Stimulated activated effector memory CD8-positive, alpha-beta T cell treated with anti-CD3 and anti-CD28 coated beads, Interleukin-12 subunit alpha, Interleukin-12 subunit beta, amount 100 ng/mL, for 72 hours (primary cell): ENCODE measurements around the gene DHX58.
"Not testable (repeated sequence)": the region's sequence is repeated elsewhere in the genome, so short reads cannot be mapped to it uniquely, and the experiment has no call there.

Experiments
- ATAC-seq: fragments of 150-1000 bp; cut with Tn5 transposase; 2 replicates; pipeline ENCODE4 v1.10.0; 2021
- DNase-seq, 2 donors: peaks; one replicate each; pipeline ENCODE4 v3.0.0; 2021 to 2022; ENCODE audit warnings: low spot score in 2 of 2
- H3K27ac Mint-ChIP-seq: one replicate; pipeline ENCODE4 v1.8.0; 2022; ENCODE audit warnings: mild to moderate bottlenecking, mixed read lengths
- H3K36me3 Mint-ChIP-seq: one replicate; pipeline ENCODE4 v1.8.0; 2022; ENCODE audit warnings: mild to moderate bottlenecking, mixed read lengths
- H3K4me1 Mint-ChIP-seq: one replicate; pipeline ENCODE4 v1.8.0; 2022; ENCODE audit warnings: mixed read lengths
- H3K4me3 Mint-ChIP-seq: one replicate; pipeline ENCODE4 v1.8.0; 2022; ENCODE audit warnings: mild to moderate bottlenecking, mixed read lengths
- H3K9me3 Mint-ChIP-seq: one replicate; pipeline ENCODE4 v1.8.0; 2022; ENCODE audit warnings: mixed read lengths

The DHX58 gene

DNA sequence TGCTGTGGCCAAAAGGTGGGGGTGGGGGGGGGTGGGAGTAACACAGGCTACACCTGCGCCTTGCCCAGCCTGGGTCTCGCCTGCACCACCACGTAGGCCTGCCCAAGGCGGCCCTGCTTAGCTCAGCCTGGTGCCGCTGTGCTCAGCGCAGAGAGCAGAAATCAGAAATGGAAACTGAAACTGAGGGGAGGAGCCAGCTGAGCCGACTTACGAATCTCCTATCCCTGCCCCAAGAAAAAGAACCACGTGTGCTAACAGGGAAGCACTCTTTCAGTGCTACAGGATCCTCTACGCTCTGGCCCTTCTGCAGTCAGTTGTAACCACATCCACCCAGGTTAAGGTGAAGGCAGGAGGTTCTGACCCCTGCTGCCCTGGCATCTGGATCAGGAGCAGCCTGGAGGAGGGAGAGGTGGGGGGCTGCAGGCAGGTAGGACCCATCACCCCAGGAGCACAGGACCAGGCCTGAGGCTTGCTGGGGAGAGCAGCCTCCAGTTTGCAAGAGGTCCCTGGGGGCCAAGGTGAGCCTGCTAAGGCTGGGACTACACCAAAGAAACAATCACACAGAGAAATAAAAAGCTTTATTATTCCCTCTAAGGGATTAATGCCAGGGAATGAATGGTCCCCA, at the start of gene DHX58:
TSS of gene DHX58 (minus strand) at position 163 of the 625 bp plus-strand sequence. CDS start 822 bp downstream, outside the sequence.
- peaks cover 59% of the 10 kb centered on the region for H3K4me1 Mint-ChIP-seq
- peak; percentile 49 to 84 for DNase-seq
- peak within 1 kb of the TSS; percentile 82 for H3K4me3 Mint-ChIP-seq
- H3K9me3 Mint-ChIP-seq: no peaks in the 10 kb centered on the region
- H3K27ac Mint-ChIP-seq: peak within 1 kb of the TSS; percentile 96
- peaks cover 32% of the 10 kb centered on the region for H3K36me3 Mint-ChIP-seq
- ATAC-seq: peak; percentile 88

DNA sequence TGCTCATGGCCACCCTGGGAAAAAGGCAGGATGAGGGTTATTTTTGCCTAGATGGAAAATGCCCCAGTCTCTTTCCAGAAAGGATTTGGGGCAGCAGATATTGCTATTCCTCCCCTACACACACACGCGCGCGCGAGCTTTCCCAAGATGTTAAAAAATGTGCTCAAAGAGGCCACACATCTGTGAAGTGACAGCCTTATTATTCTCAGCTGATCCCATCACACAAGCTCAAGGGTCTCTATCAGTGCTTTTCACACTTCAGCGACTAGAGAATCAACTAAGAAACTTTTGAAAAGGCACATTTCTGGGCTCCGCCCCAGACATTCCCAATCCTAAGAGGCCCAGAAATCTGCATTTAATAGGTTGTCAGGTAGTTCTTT, 48.0 kb upstream of the DHX58 start:
- Mint-ChIP-seq H3K4me3 (no peak overlapping the region), H3K9me3 (no peaks in the 10 kb centered on the region), H3K4me1 (peaks cover 16% of the 10 kb centered on the region), H3K27ac (no peak overlapping the region), H3K36me3 (no peaks in the 10 kb centered on the region)
- DNase-seq (no peak), ATAC-seq (no peak)

DNA sequence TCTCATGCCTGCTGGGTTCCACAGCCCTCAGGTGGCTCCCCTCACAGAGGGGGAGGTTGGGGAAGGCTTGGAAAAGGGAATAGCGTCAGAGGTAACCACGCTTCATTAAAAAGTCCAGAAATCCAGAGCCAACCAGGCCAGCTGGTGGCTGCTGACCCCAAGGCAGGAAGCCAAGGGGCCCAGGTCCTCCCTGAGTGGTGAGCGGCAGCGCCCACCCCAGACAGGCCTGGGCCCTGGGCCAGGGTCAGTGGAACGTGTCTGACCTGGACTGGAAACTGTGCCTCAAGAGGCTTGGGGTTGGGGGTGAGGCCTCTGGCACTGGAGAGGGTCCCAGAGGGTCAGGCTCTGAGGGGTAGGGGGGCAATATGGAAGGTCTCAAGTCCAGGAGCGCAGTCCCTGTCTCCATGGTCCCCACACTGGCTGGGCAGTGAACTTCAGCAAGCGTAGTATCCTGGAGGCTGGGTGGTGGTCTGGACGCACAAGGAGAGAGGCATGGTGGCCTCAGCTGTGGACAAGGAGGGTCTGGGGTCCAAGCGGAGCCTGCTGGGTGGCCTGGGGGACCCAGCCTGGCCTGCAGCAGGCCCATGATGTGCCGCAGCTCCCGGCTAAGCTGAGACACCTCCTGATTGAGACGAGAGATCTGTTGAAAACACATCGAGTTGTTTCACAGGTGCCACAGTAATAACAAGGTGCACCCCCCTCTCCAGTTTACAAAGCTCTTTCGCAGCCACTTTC, 47.4 kb upstream of the DHX58 start:
- DNase-seq (no peak), ATAC-seq (no peak)
- Mint-ChIP-seq H3K4me3 (no peak overlapping the region), H3K27ac (no peak overlapping the region), H3K36me3 (no peaks in the 10 kb centered on the region), H3K9me3 (no peaks in the 10 kb centered on the region), H3K4me1 (peaks cover 16% of the 10 kb centered on the region)

DNA sequence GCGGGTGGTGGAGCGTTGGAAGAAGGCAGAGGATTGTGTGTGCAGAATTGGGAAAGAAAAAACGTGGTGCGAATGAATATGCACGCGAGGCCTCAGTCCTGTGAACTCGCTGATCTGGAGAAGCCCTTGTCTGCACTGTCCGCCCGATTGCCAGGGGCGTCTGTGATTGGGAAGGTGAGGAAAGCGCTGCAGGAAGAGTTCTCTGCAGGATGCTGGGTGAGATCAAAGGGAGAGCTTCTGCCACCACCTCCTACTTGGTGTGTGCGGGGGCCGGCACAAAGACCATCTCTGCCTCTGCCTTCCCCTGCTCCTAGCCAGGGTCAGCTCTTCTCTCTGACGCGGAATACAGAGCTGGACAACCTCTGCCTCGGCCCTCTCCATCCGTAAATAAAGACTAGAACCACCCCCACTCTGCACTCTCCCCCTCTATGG, 43.1 kb upstream of the DHX58 start:
- no peak for ATAC-seq
- Mint-ChIP-seq H3K27ac (peak overlapping the region; percentile 95), H3K9me3 (no peaks in the 10 kb centered on the region), H3K4me1 (peaks cover 35% of the 10 kb centered on the region), H3K36me3 (peaks cover 18% of the 10 kb centered on the region), H3K4me3 (peak overlapping the region; percentile 92)
- DNase-seq: no peak

DNA sequence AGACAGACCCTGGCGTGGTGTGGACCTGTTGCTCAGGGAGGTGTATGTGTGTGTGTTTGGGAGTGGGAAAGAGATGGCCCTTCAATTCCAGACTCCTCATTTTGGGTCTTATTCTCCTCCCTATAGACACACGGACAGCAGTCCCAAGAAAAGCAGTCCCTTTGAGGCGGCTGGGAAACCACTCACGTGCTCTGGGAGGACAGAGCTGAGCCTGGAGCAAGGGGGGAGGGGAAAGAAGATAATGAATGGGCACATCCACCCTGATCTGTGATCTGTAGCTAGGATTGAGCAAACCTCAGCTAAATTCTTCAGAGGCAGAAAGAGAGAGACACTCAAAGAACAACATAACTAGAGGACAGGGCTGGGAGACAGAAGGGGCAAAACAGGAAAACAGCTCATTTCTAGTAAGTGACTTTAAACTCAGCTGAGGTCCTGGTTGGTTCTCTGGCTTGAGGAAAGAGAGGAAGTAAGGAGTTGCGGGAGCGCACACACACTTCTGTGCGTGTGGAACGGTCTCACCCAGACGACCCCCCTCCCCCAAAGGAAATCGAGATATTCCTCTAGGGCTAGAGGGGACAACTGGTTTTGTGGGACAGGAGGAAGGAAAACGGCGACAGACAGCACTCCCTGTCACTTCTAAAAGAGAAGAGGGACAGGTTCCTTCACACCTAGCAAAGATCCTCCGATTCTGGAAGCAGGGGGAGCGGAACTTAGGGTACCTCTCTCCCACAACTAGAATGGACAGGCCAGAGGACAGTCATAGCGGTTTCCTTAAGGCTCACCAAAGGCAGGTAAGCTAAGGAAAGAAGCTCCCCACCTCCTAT, 41.6 kb upstream of the DHX58 start:
- Mint-ChIP-seq H3K4me3 (peak overlapping the region; percentile 92), H3K36me3 (peaks cover 21% of the 10 kb centered on the region), H3K4me1 (peaks cover 35% of the 10 kb centered on the region), H3K27ac (peak overlapping the region; percentile 95), H3K9me3 (no peaks in the 10 kb centered on the region)
- DNase-seq (no peak), ATAC-seq (no peak)

DNA sequence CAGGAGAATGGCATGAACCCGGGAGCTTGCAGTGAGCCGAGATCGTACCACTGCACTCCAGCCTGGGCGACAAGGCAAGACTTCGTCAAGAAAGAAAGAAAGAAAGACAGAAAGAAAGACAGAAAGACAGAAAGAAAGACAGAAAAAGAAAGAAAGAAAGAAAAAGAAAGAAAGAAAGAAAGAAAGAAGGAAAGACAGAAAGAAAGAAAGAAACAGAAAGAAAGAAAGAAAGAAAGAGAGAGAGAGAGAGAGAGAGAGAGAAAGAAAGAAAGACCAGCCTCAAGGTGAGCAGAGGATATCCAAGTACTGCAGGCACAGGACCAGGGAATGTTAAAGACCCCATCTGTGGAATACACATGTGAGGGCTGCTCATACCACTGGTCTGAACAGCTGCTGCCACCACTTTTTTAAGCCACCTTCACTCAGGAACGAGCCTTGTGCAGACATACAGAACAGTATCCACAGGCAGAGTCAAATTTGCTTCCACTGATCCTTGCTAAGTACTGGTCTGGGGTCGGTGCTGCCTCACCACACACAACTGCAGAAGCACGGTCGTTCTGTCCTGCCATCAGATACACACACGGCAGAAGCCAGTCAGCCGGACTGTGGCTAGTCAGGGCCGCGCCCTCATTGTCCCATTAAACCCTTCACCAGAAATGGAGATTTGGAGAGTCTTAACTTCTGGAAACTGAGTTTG, 34.5 kb upstream of the DHX58 start:
- Mint-ChIP-seq H3K27ac (peak overlapping the region; percentile 65), H3K36me3 (peaks cover 76% of the 10 kb centered on the region), H3K9me3 (no peaks in the 10 kb centered on the region), H3K4me3 (no peak overlapping the region), H3K4me1 (peaks cover 39% of the 10 kb centered on the region)
- DNase-seq (no peak), ATAC-seq (no peak)

DNA sequence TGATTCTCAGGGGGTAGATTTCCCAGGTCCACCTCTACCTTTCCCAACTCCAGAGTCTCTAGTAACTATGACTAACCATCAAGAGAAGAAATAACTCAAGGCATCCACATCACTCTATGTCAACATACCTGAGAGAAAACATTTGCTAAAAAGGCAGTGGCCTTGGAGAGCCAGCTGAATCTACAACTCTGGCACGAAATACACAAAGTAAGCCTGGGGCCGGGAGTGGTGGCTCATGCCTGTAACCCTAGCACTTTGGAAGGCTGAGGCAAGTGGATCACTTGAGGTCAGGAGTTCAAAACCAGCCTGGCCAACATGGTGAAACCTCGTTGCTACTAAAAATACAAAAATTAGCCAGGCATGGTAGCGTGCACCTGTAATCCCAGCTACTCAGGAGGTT, 30.6 kb upstream of the DHX58 start:
- not testable (repeated sequence) for DNase-seq, H3K4me3 Mint-ChIP-seq, H3K9me3 Mint-ChIP-seq, ATAC-seq
- Mint-ChIP-seq H3K27ac (peak overlapping the region; percentile 9), H3K36me3 (peaks cover 73% of the 10 kb centered on the region), H3K4me1 (peaks cover 47% of the 10 kb centered on the region)

DNA sequence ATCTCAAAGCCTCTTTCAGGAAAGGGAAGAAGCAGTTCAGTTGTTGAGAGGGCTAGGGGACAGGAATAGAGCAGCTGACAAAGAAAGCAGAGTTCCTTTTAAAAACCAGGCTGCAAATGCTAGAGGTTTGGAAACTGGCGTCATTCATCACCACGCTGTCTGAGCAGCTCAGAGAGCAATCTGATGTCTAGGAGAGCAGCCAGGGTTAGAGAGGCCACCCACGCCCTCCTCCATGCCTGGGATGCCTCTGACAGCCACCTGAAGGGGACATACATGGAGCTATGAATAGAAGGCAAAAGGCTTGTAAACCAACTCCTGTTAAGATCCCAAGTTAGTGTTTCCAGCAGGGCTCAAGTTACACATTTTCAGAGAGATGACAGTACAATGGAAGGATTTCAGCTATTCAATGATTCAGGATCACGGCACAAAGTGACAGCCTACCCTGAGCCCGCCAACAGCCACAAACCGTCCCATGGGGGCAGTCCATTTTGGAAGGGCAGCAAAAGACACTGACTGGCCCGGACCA, 29.9 kb upstream of the DHX58 start:
- H3K4me3 Mint-ChIP-seq: no peak overlapping the region
- peak overlapping the region; percentile 9 for H3K27ac Mint-ChIP-seq
- H3K9me3 Mint-ChIP-seq: no peaks in the 10 kb centered on the region
- no peak for DNase-seq
- ATAC-seq: no peak
- H3K36me3 Mint-ChIP-seq: peaks cover 69% of the 10 kb centered on the region
- peaks cover 48% of the 10 kb centered on the region for H3K4me1 Mint-ChIP-seq

DNA sequence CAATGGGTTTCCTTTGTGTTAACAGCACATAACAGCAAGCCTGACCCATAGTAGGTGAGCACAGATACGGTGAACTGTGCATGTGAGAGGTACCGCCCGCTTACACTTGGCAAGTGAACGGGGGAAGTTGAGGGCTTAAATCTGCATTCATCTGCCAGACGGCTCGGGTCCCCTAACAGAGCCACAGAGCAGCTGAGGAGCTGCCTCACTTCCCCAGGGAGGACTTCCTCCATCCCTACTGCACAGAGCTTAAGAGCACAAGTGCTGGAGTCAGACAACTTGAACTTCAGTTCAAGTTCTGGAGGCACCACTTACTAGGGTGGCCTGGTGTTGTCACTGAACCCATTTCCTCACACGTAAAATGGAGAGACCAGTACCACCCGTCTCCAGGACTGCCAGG, 28.9 kb upstream of the DHX58 start:
- DNase-seq: no peak
- H3K9me3 Mint-ChIP-seq: no peaks in the 10 kb centered on the region
- peaks cover 43% of the 10 kb centered on the region for H3K4me1 Mint-ChIP-seq
- no peak for ATAC-seq
- no peak overlapping the region for H3K4me3 Mint-ChIP-seq
- peaks cover 69% of the 10 kb centered on the region for H3K36me3 Mint-ChIP-seq
- no peak overlapping the region for H3K27ac Mint-ChIP-seq

DNA sequence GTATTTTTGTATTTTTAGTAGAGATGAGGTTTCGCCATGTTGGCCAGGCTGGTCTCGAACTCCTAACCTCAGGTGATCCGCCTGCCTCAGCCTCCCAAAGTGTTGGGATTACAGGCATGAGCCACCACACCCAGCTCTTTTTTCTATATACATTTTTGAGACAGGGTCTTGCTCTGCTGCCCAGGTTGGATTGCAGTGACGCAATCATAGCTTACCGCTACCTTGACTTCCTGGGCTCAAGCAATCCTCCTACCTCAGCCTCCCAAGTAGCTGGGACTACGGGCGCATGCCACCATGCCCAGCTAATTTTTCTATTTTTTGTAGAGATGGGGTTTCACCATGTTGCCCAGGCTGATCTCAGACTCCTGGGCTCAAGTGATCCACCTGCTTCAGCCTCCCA, 28.2 kb upstream of the DHX58 start:
- peaks cover 68% of the 10 kb centered on the region for H3K36me3 Mint-ChIP-seq
- H3K4me3 Mint-ChIP-seq, H3K27ac Mint-ChIP-seq, H3K9me3 Mint-ChIP-seq, DNase-seq, ATAC-seq: not testable (repeated sequence)
- peaks cover 50% of the 10 kb centered on the region for H3K4me1 Mint-ChIP-seq

DNA sequence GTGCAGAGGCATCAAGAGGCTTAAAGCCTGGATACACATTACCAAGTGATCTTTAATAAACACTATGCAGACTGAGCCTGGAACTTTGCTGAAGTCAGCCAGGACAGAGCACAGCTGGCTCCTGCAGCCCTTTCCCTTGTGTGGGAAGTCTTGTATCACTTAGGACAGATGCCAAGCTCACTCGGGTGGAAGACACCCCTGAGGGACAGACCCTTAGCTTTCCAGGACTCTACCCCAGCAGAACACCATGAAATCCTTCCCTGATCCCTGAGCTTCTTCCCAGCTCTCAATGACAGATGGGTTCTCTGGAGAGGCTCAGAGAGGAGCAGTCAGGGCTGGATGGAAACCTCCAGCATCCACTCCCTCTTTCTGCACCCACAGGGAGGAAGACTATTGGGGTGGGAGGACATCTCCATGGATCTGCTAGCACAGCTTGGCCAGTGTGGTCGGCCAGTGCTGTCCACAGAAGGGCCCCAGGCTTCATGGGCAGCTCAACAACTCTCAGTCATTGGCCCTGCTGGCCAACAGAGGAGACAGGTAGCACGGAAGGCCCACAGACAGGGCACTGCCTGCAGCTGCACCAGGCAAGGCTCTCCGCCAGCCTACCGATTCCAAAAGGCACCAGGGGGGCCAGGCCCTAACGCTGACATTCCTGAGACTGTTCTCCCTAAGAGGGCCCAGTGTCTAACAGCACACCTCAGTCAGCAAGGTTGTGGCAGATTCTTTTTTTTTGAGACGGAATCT, 26.4 kb upstream of the DHX58 start:
- Mint-ChIP-seq H3K27ac (peak overlapping the region; percentile 65), H3K4me1 (peaks cover 54% of the 10 kb centered on the region), H3K9me3 (no peaks in the 10 kb centered on the region), H3K36me3 (peaks cover 63% of the 10 kb centered on the region), H3K4me3 (no peak overlapping the region)
- DNase-seq: no peak
- no peak for ATAC-seq

DNA sequence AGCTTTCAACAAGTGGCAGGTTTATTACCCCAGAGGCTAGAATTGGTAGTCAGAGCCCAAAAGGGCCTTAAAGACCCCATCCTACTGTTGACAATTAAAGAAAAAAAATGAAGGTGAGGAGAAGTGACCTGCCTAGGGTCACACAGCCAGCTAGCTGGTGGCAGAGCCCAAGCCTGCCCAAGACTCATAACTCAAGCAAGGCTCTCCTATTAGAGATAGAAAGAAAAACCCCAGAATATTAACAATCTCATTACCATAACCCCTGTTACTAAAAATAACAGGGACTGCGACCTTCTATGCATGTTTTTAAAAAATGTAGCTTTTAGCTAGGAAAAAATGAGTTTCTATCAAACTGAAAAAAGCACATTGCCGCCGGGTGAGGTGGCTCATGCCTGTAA, 24.1 kb upstream of the DHX58 start:
- Mint-ChIP-seq H3K36me3 (peaks cover 54% of the 10 kb centered on the region), H3K9me3 (no peaks in the 10 kb centered on the region), H3K27ac (peak overlapping the region; percentile 90), H3K4me3 (no peak overlapping the region), H3K4me1 (peaks cover 61% of the 10 kb centered on the region)
- ATAC-seq (no peak), DNase-seq (no peak)

DNA sequence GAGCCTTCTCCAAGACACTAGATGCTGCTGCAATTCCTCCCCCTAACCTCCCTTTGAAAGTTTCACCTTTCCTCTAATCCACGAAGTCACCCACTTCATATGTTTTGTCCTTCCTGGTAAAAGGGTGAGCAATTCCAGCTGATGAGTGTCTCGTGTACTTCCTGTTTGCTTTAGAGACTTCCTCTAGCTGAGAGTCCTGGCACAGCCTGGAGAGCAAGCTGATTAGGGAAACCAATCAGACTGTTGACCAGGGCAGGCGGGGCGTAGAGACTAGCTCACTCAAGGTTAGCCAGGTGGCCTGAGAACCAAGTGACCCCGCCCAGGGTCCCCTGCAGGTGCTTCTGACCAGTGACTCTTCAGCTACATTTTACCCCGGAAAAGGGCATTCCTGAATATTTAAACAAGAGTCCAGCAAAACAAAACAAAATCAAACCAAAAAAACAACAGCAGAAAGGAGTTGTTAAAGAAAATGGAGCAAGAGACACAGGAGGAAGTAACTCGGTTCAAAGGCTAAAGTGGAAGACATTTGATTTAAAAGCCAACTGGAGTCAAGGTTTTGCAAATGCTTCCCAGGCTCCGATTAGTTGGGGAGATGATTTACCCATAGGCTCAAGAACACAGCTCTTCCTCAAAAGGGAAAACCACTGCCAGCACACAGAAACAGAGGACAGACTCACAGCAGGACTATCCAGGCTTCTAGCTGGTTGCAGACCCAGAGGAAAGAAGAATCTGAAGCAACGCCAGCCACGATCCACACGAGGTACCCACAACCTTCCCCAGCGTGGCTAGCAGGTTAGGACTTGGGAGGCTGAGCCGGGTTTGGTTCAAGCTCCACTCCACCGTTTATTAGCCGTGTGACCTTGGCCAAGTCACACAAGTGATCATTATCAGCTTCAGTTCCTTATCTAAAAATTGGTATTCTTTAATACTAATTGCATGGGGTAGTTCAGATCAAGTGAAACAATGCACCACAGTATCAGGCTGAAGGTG, 23.4 kb upstream of the DHX58 start:
- Mint-ChIP-seq H3K36me3 (peaks cover 53% of the 10 kb centered on the region), H3K4me1 (peaks cover 64% of the 10 kb centered on the region), H3K4me3 (no peak overlapping the region), H3K27ac (peak overlapping the region; percentile 90), H3K9me3 (no peaks in the 10 kb centered on the region)
- DNase-seq (no peak), ATAC-seq (no peak)
